Measurements from ENCODE around the gene KLHL29.

The KLHL29 gene

DNA sequence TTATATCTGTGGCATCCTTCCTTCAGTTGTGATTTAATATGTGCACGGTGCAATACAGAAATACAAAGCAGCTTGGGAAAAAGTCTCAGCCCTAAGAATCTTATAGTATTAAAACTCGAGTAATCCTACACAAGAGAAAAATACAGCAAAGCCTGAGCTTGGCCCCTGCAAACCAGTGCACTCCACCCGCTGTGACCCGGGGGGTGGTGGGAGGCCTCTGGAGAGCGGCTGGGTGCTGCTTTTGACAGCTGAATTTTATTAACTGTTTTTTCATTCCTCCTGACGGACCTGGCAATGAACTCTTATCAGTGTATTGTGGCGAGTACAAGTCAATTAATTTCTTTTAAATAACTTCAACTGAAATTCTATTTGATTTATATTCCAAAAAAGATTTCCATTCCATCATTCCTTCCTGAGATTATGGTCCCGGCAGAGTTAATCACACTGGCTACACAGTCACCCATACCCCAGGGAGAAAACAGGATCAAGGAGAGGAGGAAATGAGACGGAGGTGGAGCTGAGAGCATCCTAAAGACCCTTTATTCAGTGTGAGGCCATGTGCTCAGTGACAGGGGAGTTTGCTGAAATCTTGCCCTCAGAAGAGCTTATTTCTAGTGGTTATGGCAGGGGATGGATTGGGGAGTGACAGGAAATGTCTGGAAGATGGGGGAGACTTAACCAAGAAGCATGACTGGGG, 124.8 kb downstream of the KLHL29 start:
- TF ChIP-seq, protein P1, sequence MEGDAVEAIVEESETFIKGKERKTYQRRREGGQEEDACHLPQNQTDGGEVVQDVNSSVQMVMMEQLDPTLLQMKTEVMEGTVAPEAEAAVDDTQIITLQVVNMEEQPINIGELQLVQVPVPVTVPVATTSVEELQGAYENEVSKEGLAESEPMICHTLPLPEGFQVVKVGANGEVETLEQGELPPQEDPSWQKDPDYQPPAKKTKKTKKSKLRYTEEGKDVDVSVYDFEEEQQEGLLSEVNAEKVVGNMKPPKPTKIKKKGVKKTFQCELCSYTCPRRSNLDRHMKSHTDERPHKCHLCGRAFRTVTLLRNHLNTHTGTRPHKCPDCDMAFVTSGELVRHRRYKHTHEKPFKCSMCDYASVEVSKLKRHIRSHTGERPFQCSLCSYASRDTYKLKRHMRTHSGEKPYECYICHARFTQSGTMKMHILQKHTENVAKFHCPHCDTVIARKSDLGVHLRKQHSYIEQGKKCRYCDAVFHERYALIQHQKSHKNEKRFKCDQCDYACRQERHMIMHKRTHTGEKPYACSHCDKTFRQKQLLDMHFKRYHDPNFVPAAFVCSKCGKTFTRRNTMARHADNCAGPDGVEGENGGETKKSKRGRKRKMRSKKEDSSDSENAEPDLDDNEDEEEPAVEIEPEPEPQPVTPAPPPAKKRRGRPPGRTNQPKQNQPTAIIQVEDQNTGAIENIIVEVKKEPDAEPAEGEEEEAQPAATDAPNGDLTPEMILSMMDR (conservative IDR thresholded peaks at IDR 0.05; ENCODE audit: low read depth), result no peak
- H3K27ac ChIP-seq, result no peak overlapping the region
- CTCF ChIA-PET, result no interaction called here
- no peak for DNase-seq (ENCODE audit: low spot score)
- POLR2A ChIA-PET (ENCODE audit: low non-redundant PET), result no interaction called here

DNA sequence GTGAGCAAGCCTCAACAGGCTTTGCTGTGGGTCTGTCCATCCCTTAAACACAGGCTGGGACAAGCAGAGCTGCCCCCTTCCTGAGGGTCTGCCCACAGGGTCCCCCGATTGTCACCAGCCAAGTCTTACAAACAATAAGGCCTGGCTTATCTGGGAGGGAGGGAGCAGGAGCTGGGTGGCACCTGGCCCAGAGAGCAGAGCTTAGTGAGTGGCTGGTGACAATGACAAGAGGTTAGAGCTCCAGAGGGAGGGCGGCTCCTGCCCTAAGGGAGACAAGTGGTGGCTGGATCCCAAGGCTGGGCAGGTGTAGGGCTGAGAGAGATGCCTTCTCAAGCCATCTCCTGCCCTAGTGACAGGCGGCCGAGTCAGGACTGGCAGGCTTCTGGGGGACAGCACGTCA, 125.5 kb downstream of the KLHL29 start:
- ChIA-PET CTCF (no interaction called here), POLR2A (ENCODE audit: low non-redundant PET) (no interaction called here)
- H3K27ac ChIP-seq, result no peak overlapping the region
- TF ChIP-seq, protein P1 (conservative IDR thresholded peaks at IDR 0.05; ENCODE audit: low read depth), result no peak
- DNase-seq (ENCODE audit: low spot score), result no peak

DNA sequence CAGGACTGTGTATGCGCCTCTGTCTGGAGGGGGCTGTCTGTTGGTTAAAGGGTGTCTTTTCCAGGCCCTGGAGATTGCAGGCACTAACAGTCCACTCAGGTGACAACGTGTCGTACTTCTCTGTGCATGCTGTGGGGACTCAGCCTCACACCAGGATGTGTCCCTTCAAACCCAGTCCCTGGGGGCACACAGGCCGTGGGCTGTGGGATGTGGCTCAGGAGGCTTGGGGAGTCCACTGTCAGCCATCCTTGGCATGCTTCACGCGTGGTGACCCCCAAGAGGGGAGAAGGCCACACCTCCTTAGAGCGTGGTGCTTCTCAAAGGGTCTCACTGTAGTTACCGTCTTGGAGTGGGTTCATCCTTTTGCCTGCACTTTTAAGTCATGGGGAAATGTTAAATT, 127.8 kb downstream of the KLHL29 start:
- no peak for DNase-seq (ENCODE audit: low spot score)
- CTCF ChIA-PET, result no interaction called here
- POLR2A ChIA-PET (ENCODE audit: low non-redundant PET), result no interaction called here
- H3K27ac ChIP-seq, result no peak overlapping the region
- TF ChIP-seq, protein P1 (conservative IDR thresholded peaks at IDR 0.05; ENCODE audit: low read depth), result no peak

DNA sequence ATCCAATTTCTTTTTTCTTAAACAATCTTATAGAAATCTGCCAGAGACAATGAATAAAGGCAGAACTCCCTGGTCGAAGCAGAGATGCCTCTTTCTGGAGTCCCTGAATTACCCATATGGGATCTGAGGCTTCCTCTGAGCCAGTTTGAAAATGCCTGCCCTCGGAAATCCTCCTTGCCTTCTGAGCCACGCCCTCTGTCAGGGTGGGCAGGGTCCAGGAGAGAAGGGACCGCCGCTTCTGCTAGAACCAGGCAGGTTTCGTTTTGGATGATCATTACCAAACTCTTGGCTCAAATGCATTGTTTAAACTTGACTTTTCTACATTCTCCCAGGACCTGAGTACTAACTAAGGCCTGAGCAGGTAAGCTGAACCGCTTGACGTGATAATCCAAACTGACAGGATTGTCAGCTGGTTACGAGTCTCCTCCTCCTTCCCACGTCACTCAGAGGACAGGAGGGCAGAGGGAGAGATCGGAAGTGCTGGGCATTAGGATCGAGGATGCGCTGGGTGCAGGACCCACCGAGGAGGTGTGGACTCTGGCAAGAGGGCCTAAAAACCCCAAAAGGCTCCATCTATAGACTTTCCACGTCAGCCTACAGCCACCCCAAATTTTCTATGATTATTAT, 128.4 kb downstream of the KLHL29 start:
- TF ChIP-seq, protein P1 (conservative IDR thresholded peaks at IDR 0.05; ENCODE audit: low read depth), result no peak
- POLR2A ChIA-PET (ENCODE audit: low non-redundant PET), result no interaction called here
- CTCF ChIA-PET, result no interaction called here
- no peak for DNase-seq (ENCODE audit: low spot score)
- no peak overlapping the region for H3K27ac ChIP-seq

DNA sequence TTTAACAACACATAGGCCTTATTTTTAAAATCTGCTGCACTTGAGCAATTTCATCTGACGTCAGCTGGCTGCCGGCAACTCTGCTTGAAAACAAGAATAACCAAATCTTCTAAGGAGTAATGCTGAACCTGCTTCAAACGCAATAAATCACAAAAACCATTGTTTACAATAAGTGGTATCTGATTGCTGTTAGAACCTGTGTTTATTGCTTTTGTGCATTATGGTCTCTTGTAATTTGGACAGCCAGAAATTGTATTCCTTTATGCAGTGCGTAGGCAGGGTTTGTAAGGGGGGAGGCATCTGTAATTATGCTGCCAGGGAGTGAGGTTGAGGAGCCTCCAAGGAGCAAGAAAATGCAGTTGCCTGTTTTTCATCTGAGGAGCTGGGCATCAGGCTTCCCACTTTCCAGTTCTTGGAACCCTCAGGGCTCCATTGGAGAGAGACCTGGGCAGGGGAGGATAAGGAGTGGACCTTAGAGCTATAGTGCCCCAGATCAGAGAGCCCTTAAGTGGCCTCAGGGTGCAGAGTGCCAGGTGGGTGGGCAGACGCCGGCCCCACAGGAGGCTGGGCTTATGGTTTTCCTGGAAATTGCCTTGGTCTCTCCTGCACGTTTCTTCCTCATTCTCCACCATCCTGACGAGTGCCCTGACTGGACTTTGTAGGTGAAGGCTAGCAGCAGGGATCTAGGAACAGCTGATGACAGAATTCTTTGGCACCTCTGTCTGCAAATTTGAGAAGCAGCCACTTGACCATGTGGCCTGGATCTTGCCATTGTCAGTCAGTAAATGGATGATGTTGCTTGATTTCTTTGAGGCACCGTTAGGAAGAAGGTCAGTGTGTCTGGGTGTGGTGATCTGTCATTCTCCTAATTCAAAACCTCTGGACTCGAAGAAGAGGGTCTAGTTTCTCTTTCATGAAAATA, 129.2 kb downstream of the KLHL29 start:
- TF ChIP-seq, protein P1 (conservative IDR thresholded peaks at IDR 0.05; ENCODE audit: low read depth), result no peak
- ChIA-PET CTCF (no interaction called here), POLR2A (ENCODE audit: low non-redundant PET) (no interaction called here)
- H3K27ac ChIP-seq, result no peak overlapping the region
- no peak for DNase-seq (ENCODE audit: low spot score)

DNA sequence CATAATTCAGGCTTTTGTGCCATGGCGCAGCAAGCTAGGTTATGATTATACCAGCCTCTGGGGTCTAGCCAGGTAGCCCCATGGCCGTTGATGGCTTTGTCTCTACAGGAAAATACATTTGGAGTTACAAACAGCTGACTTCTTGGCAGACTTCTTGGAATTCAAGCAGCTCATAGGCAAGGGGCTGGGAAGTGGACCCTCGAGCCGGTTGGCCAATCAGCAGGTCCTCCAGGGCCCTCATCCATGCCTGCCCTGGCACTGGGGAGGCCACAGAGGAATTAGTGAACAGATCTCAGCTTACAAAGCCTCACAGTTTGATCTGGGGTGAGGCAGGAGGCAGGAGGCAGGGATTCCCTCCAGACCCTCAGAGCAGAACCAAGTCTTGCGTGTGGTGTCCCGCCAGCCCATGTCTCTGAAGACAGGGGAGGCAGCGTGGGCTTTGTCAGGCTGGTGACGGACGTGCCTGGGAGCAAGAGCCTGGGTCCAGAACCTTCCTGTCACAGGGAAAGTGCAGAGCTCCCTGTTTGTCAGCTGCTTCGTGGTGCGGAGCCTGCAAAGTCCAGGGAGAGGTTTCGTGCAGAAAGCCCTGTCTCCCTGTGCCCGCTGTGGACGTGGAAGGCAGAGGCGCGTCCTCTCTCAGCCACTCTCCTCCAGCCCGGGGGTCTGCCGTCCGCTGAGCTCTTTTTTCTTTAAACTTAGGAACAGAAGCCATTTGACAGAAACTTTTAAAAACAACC, 131.7 kb downstream of the KLHL29 start:
- ChIA-PET CTCF (interaction anchor here (0.6 kb wide), 1 partner anchor 410 kb away, joined by 3 read pairs; no protein-coding TSS in a partner anchor), POLR2A (ENCODE audit: low non-redundant PET) (no interaction called here)
- no peak for DNase-seq (ENCODE audit: low spot score)
- TF ChIP-seq, protein P1 (conservative IDR thresholded peaks at IDR 0.05; ENCODE audit: low read depth), result no peak
- no peak overlapping the region for H3K27ac ChIP-seq

Data from RWPE1 (cell line).